LNCaP clone FGC (cell line): Measurements from ENCODE around the gene ASCC2.

Experiments used
- DNase-seq: peaks from one replicate; pipeline ENCODE4 v3.0.0-alpha.2; 2011; ENCODE audit warnings: low read depth
- H3K4me3 ChIP-seq: 2 replicates; pipeline ENCODE4 v1.5.1; 2011; ENCODE audit warnings: mild to moderate bottlenecking, low read depth, low read length, control low read depth
- CTCF ChIP-seq: IDR thresholded peaks from 2 replicates; pipeline ENCODE4 v1.5.1; 2012; ENCODE audit warnings: mild to moderate bottlenecking; ENCODE audit not compliant: control insufficient read depth, insufficient read depth; ENCODE audit errors: extremely low read depth

The ASCC2 gene

GRCh38 chr22:29741926-29742325 is 96.1 kb downstream of the ASCC2 start:
- no peak overlapping the region for H3K4me3 ChIP-seq
- no peak for TF ChIP-seq CTCF
- no peak for DNase-seq

- no peak for DNase-seq
- TF ChIP-seq CTCF: no peak
- H3K4me3 ChIP-seq: no peak overlapping the region
Measured at GRCh38 chr22:29740216-29740615, 97.9 kb downstream of the ASCC2 start.

GRCh38 chr22:29739346-29739875 is 98.7 kb downstream of the ASCC2 start:
- DNase-seq: no peak
- no peak for TF ChIP-seq CTCF
- H3K4me3 ChIP-seq: no peak overlapping the region
